GOT3 (cell line): ENCODE data around the gene NSRP1.
"Not testable (repeated sequence)": the region's sequence is repeated elsewhere in the genome, so short reads cannot be mapped to it uniquely, and the experiment has no call there.

Experiments
- DNase-seq: peaks from one replicate; lab custom pipeline; 2025; ENCODE audit warnings: mixed read lengths; lab: John Stamatoyannopoulos, UW

The NSRP1 gene

GRCh38 chr17:30187573-30187972 lies 71.0 kb downstream of the NSRP1 start:
- DNase-seq, result no peak

GRCh38 chr17:30188211-30188939 lies 71.8 kb downstream of the NSRP1 start:
- no peak for DNase-seq

DNA sequence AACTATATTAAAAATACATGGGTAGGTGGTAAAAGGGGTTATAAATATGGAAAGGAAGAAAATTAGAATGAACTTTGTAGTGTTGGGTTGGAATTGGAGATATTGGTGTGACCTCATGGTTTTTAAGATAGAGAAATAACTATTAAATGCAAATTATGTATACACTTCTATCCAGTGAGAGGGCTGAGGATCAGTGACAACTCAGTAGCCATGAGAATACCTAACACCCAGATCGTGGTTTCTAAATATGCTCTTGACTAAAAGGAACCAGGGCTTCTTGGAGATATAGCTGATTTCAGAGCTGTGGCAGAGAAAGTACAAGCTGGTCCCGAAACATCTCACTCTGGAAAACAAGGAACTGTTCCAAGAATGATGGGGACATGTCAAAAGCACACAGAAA lies 74.5 kb downstream of the NSRP1 start:
- no peak for DNase-seq

DNA sequence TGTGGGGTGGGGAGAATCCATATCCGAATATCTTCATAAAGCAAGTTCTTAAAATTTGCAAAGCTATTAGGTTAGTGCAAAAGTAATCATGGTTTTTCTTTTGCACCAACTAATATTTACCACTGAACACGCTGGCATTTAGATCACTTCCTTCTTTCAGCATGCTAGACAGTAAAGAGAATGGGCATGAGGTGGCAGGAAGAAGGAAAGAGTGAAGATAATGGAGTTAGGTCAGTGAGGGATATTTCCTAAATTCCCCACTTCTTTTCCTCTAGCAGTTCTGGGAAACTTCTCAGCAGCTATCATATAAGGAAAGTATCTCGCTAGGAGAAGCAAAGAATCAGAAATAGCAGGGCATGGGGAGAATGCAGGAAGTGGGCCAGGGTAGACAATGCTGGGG lies 79.9 kb downstream of the NSRP1 start:
- no peak for DNase-seq

DNA sequence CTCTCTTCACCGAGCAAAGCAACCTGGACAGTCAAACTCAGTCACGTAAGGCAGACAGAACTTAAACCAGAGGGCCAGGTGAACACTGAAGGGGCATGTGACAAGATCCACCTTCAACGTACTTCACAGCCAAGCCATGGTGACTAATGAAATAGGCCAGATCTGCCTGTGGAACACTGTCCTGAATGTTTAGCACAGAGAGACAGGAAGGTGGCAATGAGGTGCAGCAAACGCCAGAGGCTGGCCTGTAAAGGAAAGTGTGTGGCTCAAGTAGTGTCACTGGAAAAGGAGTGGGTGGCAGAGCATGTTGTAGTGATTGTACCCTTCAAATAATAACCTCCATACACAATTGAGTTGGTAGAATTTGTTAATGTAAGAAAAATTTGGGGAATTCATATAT lies 80.8 kb downstream of the NSRP1 start:
- DNase-seq, result no peak

- DNase-seq, result no peak
These were observed 83.0 kb downstream of the NSRP1 start for GRCh38 chr17:30199600-30199999.

- no peak for DNase-seq
These were observed 83.5 kb downstream of the NSRP1 start for GRCh38 chr17:30200106-30200505.

- not testable (repeated sequence) for DNase-seq
These were observed 84.0 kb downstream of the NSRP1 start for GRCh38 chr17:30200656-30201055.

DNA sequence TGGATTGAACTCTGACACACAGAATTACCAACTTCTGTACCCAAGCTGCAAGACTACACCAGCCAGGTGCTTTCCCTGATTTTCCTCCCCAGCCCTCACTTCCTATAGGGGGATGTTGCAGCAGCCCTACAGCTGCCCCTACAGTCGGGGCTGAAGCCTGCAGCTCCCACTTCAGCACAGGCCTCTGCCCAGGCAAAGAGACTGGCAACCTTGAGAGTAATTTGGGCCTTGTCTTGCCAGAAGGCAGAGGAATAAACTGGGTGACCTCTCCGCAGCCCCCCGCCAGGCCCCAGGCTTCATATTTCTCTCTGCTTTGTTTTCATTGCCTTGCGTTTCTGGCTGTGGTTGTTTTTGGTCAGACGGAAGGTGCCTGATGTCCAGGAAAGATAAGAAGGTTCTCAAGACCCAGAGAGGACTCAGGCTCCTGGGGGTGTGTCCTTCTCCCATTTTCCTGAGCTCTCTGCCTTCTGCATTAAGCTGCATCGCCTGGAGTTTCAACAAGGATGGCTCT lies 86.9 kb downstream of the NSRP1 start:
- no peak for DNase-seq

DNA sequence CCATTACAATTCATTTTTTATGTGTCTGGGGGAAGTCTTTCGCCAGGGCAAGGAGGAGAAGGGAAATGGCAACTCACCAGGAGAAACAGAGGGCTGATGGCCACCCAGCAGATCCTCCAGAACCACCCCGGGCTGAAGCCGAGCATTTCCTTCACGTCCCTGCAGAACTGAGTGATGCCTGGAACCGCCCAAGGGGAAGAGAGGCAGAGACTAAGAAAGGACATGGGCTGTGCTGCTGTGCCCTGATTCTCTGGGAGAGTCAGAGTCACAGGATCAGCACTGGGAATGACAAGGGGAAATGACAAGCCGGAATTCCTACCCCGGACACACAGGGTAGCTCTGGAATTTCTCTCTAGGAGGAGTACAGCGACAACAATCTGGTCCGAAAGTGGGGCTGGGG lies 91.0 kb downstream of the NSRP1 start:
- DNase-seq, result no peak

DNA sequence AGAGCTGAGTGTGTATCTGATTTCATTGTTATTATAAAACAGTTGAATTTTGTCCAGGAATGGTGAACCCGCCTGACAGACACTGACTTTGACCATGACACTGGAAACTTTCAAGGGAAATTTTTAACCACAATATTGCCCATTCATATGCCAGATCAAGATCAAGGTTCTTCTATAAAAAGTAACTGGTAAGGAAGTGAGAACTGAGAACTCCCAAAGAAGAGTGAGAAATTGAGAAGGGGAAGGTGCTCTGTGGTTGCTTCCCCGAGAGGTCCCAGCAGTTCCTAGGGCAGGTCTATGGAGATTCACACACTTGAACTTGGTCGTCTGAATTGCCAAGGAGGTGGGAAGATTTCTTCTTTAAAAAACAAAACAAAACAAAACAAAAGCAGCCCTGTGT lies 91.6 kb downstream of the NSRP1 start:
- DNase-seq, result no peak

DNA sequence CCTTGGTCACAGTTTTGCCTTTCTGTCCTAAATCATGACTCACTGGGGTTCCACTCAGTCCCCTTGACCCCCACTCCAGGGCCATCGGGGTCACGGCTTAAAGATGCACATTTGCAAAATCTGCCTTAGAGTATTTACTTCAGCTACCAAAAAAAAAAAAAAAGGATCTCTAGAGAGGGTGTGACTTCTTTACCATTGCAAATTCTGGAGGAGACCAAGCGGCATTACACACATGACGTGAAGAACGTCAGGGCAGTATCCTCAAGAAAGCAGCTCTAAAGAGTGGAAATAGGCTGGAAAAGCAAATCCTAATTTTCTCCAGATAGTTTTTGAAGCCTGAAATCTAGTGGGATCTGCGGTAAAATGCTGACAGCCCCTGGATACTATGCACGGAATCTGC lies 93.3 kb downstream of the NSRP1 start:
- no peak for DNase-seq

GRCh38 chr17:30210366-30210765 lies 93.8 kb downstream of the NSRP1 start:
- DNase-seq, result no peak

GRCh38 chr17:30210901-30211300 lies 94.3 kb downstream of the NSRP1 start:
- no peak for DNase-seq

DNA sequence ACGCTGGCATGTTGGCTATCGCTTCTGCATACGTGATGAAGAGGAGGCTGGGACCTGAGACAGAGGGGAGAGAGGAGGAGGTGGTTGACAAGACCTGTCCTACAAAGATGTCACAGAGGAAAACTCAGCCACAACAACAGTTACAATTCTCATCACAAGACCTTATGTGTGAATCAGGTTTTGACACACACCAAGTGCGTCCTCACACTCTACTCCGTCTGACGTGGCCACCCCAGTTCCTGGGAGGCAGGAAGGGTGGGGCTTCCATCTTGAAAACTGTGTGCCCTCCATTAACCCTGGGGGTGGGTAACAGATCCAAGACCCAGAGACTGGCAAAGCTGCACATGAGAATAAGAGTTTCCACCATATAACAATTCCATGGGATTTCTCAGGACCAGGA lies 94.8 kb downstream of the NSRP1 start:
- no peak for DNase-seq

- DNase-seq, result no peak
These were observed 96.1 kb downstream of the NSRP1 start for GRCh38 chr17:30212750-30213149.

DNA sequence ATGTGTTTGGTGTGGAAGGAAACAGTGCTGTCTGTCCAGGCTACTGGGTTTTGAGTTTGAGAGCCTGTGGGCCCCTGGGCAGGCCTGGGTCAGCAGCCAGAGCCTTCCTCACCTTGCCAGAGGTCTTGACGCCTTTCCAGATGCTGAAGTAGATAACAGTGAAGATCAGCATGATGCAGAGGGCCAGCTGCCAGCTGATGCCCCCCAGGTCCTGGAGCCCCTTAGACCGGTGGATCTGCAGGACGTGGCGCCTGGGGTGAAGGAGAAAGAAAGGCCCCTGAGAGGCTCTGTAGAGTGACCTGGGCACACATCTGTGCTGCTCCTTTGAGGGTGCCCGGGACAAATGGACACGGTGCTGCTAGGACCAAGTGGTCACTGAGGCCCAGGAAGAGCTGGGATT lies 100.4 kb downstream of the NSRP1 start:
- no peak for DNase-seq

GRCh38 chr17:30217746-30218245 lies 101.2 kb downstream of the NSRP1 start:
- no peak for DNase-seq

DNA sequence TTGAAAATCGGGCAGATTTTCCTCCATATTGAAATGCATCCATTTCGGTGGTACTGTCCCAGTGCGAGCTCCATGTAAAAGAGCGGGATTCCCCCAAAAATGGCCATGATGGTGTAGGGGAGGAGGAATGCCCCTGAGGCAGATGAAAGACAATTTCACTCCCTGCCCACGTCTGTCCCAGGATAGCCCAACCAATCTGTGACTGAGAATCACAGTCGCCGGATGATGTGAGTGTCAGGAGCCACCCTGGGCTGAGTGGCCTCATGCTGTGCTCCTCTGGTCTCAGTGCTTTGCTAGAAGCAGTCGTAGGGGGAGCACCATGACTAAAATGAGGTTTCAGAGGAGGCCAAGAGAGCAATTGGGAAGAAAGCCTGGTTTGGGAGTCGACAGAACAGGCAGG lies 102.2 kb downstream of the NSRP1 start:
- no peak for DNase-seq

DNA sequence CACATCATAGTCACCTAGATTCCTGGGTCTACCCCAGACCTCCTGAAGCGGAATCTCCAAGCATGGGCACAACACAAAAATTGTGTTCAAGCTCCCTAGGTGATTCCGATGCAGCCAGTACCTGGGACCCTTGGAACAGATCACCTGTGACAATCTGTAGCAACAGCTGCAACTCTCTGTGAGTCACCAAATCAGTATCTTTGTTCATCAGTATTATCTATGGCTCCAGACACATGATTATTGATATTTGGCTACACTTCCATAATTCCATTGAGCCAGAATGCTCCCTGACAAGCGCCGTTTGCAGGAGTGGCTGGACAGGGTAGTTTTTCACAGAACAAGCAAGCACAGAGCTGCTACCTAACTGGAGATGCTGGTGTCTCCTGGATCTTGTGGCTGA lies 102.7 kb downstream of the NSRP1 start:
- DNase-seq, result no peak

DNA sequence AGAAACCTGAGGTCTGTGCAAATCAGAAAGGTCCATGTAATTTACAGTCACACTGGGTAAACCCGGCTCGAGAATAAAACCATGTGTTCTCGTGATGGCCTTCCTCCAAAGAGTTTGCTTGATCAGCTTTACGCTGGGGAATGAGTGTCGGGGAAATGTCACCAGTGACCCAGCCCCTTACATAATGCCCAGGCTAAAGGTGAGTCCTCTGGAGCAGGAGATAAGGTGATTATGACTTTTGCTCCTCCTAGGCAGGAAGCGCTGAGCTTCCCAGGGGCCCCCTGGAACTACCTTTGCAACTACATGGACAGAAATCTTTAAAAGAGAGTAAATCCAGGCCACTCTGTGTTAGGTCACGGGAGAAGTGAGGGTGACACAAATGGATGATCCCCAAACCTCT lies 103.2 kb downstream of the NSRP1 start:
- DNase-seq, result no peak

GRCh38 chr17:30220414-30220813 lies 103.8 kb downstream of the NSRP1 start:
- DNase-seq, result no peak

DNA sequence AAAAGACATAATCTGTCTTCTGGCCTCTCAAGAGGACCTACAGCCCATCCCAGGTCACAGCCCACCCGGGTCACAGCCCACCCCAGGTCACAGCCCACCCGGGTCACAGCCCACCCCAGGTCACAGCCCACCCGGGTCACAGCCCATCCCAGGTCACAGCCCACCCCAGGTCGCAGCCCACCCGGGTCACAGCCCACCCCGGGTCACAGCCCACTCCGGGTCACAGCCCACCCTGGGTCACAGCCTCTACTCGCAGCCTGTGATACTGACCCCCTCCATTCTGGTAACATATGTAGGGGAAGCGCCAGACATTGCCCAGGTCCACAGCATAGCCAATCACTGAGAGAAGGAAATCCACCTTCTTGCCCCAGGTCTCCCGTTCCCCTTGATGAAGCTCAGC lies 104.7 kb downstream of the NSRP1 start:
- DNase-seq, result no peak

- no peak for DNase-seq
These were observed 105.6 kb downstream of the NSRP1 start for GRCh38 chr17:30222251-30222650.
